Fibroblast of lung (primary cell): Measurements from ENCODE around the gene CSNK2A2. TPM values are rescaled to one million over a fixed set of nuclear protein-coding genes. Genes with fewer than 3 reads are reported as not detected.

ENCODE experiments used
- DNase-seq, 2 donors: peaks; one replicate each; pipeline versions ENCODE4 v3.0.0 to v3.0.0-alpha.2; 2010; ENCODE audit warnings: low read depth in 2 of 2
- H2AFZ ChIP-seq: 2 replicates; pipeline ENCODE4 v1.5.1; 2012; ENCODE audit warnings: low read length, control low read depth, inconsistent platforms
- H3K27ac ChIP-seq: 2 replicates; pipeline ENCODE4 v1.5.1; 2011; ENCODE audit warnings: low read length, control low read depth; ENCODE audit not compliant: insufficient read depth
- H3K27me3 ChIP-seq: 2 replicates; pipeline ENCODE4 v1.5.1; 2011; ENCODE audit warnings: mild to moderate bottlenecking, low read length; ENCODE audit not compliant: control insufficient read depth, insufficient read depth
- H3K36me3 ChIP-seq: 2 replicates; pipeline ENCODE4 v1.5.1; 2011; ENCODE audit warnings: low read length; ENCODE audit not compliant: control insufficient read depth, insufficient read depth
- H3K4me1 ChIP-seq: 2 replicates; pipeline ENCODE4 v1.5.1; 2011; ENCODE audit warnings: low read length; ENCODE audit not compliant: control insufficient read depth, insufficient read depth; ENCODE audit errors: extremely low read depth
- H3K4me2 ChIP-seq: 2 replicates; pipeline ENCODE4 v1.5.1; 2011; ENCODE audit warnings: low read length, control low read depth; ENCODE audit not compliant: insufficient read depth; ENCODE audit errors: extremely low read depth
- H3K4me3 ChIP-seq, 4 experiments: fragments of 200-600 bp in 1 of 4; sonication (generic) in 1 of 4; replicated peaks in 1 of 4; 2 replicates each; pipeline ENCODE4 v1.5.1; 2011 to 2016; ENCODE audit warnings: low read length in 4 of 4, low read depth in 3 of 4, mild to moderate bottlenecking in 3 of 4, control low read depth in 2 of 4, inconsistent platforms in 1 of 4, mixed read lengths in 1 of 4; ENCODE audit not compliant: insufficient read depth in 1 of 4; ENCODE audit errors: control extremely low read depth in 1 of 4
- H3K79me2 ChIP-seq: 2 replicates; pipeline ENCODE4 v1.5.1; 2012; ENCODE audit warnings: mild to moderate bottlenecking, low read length, inconsistent platforms; ENCODE audit not compliant: control insufficient read depth, insufficient read depth
- H3K9ac ChIP-seq: 2 replicates; pipeline ENCODE4 v1.5.1; 2011; ENCODE audit warnings: mild to moderate bottlenecking, low read length, control low read depth; ENCODE audit not compliant: insufficient read depth
- H3K9me3 ChIP-seq: 2 replicates; pipeline ENCODE4 v1.5.1; 2012; ENCODE audit warnings: low read depth, low read length; ENCODE audit not compliant: control insufficient read depth, insufficient read depth
- H4K20me1 ChIP-seq: 2 replicates; pipeline ENCODE4 v1.5.1; 2011; ENCODE audit warnings: low read length; ENCODE audit not compliant: control insufficient read depth, insufficient read depth; ENCODE audit errors: extremely low read depth
- EZH2 ChIP-seq: IDR thresholded peaks from 2 replicates; pipeline ENCODE4 v1.5.1; 2012; ENCODE audit warnings: low read length, control low read depth, mild to moderate bottlenecking; ENCODE audit errors: missing control alignments
- polyA plus RNA-seq, 2 donors: library from polyadenylated mRNA; depleted of rRNA in 1 of 2; stranded (reverse) in 1 of 2; unstranded in 1 of 2; fragments of >200 nt; gene quantifications; 2 replicates each; pipeline ENCODE4 v1.2.1, GENCODE V29; 2011 to 2012; ENCODE audit warnings: missing spikeins in 1 of 2
- total RNA-seq: library from RNA; depleted of rRNA; stranded (reverse); fragments of >200 nt; gene quantifications from 2 replicates; pipeline ENCODE4 v1.2.1, GENCODE V29; 2014
- TF ChIP-seq, protein P1 (sequence below), 2 donors: IDR thresholded peaks in 1 of 2; conservative IDR thresholded peaks in 1 of 2; 1 replicate in 1 of 2; 2 replicates in 1 of 2; pipeline ENCODE4 v1.5.1; 2011 to 2012; ENCODE audit warnings: low read length in 2 of 2, control low read depth in 1 of 2, inconsistent platforms in 1 of 2, low read depth in 1 of 2, mild to moderate bottlenecking in 1 of 2

The CSNK2A2 gene
- total and polyA plus RNA-seq, 2 donors (not counting 1 experiment from before 2014, with no cell fraction given): 33.4 to 54.3 TPM

DNA sequence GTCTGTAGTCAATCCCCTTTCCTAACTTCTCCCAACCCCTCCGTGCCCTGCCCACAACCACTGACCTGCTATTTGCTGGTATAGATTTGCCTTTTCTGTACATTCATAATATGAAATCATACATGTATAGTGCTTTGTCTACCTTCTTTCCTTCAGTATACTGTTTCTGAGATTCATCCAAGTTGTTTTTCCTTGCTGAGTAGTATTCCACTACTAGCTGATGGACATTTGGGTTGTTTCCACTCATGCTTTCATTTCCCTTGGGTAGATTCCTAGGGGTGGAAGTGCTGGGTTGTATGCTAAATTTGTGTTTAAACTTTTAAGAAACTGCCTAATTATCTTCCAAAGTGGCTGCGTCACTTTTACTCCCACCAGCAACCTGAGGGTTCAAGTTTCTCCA, 27.7 kb downstream of the CSNK2A2 start:
- H3K4me3 ChIP-seq: no peak overlapping the region
- no peaks in the 10 kb centered on the region for H4K20me1 ChIP-seq
- H3K9ac ChIP-seq: no peak overlapping the region
- H3K27ac ChIP-seq: no peak overlapping the region
- TF ChIP-seq, protein P1, sequence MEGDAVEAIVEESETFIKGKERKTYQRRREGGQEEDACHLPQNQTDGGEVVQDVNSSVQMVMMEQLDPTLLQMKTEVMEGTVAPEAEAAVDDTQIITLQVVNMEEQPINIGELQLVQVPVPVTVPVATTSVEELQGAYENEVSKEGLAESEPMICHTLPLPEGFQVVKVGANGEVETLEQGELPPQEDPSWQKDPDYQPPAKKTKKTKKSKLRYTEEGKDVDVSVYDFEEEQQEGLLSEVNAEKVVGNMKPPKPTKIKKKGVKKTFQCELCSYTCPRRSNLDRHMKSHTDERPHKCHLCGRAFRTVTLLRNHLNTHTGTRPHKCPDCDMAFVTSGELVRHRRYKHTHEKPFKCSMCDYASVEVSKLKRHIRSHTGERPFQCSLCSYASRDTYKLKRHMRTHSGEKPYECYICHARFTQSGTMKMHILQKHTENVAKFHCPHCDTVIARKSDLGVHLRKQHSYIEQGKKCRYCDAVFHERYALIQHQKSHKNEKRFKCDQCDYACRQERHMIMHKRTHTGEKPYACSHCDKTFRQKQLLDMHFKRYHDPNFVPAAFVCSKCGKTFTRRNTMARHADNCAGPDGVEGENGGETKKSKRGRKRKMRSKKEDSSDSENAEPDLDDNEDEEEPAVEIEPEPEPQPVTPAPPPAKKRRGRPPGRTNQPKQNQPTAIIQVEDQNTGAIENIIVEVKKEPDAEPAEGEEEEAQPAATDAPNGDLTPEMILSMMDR (conservative IDR thresholded peaks at IDR 0.05 in 1 of 2, IDR thresholded peaks at IDR 0.05 in 1 of 2; ENCODE audit: low read depth in 1 of 2, low read length in 2 of 2): no peak
- no peak for TF ChIP-seq EZH2
- H3K9me3 ChIP-seq: no peaks in the 10 kb centered on the region
- no peaks in the 10 kb centered on the region for H3K27me3 ChIP-seq
- no peaks in the 10 kb centered on the region for H3K4me1 ChIP-seq
- H3K4me2 ChIP-seq: no peak overlapping the region
- no peaks in the 10 kb centered on the region for H3K79me2 ChIP-seq
- no peak for DNase-seq
- H2AFZ ChIP-seq: no peak overlapping the region
- peaks cover 9% of the 10 kb centered on the region for H3K36me3 ChIP-seq

DNA sequence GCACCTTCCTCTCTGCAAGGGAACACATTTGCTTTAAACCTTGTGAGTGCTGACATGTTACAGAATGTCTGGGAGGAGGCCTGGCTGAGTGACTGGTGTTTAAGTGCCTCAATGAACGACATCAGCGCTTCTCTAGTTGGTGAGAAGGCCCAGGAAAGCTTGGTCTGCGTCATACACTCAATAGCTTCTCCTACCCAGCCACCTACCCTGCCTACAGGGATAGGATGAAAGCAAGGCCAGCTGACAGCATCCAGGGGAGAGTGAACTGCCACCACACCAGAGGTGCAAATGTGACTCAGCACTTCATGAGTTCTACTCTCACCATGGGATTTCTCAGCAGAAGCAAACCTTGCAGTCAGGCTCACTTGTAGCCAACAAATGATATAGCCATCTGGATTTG, 37.1 kb downstream of the CSNK2A2 start:
- Histone ChIP-seq H3K27me3 (no peaks in the 10 kb centered on the region), H3K4me2 (no peak overlapping the region), H3K4me1 (no peaks in the 10 kb centered on the region), H4K20me1 (no peaks in the 10 kb centered on the region), H3K27ac (no peak overlapping the region), H3K79me2 (no peaks in the 10 kb centered on the region), H3K9ac (no peak overlapping the region), H3K9me3 (no peaks in the 10 kb centered on the region), H3K4me3 (no peak overlapping the region), H2AFZ (no peak overlapping the region), H3K36me3 (peaks cover 8% of the 10 kb centered on the region)
- TF ChIP-seq, protein P1 (conservative IDR thresholded peaks at IDR 0.05 in 1 of 2, IDR thresholded peaks at IDR 0.05 in 1 of 2; ENCODE audit: low read depth in 1 of 2, low read length in 2 of 2): no peak
- TF ChIP-seq EZH2: no peak
- no peak for DNase-seq

DNA sequence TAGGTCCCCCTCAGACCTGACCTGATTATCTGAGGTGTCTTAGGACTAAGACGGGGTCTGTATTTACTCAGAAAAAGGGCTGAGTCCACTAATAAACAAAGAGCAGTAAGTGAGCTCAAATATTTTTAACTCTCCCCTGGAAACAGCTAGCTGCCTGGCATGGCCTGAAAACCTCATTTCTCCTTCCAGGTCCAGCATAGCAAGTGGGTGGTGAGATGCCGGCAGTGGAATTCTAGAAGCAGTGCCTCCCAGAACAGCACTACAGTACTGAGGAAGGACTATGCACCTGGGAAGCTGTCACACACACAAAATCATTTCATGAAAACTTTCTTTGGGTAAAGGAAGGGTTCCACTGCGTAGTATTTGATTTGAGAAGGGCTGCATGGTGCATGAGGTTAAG, 39.2 kb downstream of the CSNK2A2 start:
- no peak overlapping the region for H3K9ac ChIP-seq
- no peak for DNase-seq
- H2AFZ ChIP-seq: no peak overlapping the region
- H3K4me3 ChIP-seq: no peak overlapping the region
- H3K4me2 ChIP-seq: no peak overlapping the region
- H3K27ac ChIP-seq: no peak overlapping the region
- peaks cover 2% of the 10 kb centered on the region for H3K36me3 ChIP-seq
- no peak for TF ChIP-seq EZH2
- TF ChIP-seq, protein P1 (conservative IDR thresholded peaks at IDR 0.05 in 1 of 2, IDR thresholded peaks at IDR 0.05 in 1 of 2; ENCODE audit: low read depth in 1 of 2, low read length in 2 of 2): no peak
- no peaks in the 10 kb centered on the region for H4K20me1 ChIP-seq
- H3K79me2 ChIP-seq: no peaks in the 10 kb centered on the region
- no peaks in the 10 kb centered on the region for H3K4me1 ChIP-seq
- H3K27me3 ChIP-seq: no peaks in the 10 kb centered on the region
- no peaks in the 10 kb centered on the region for H3K9me3 ChIP-seq
